ENCODE data around the gene DDX28. TPM values are rescaled to one million over a fixed set of nuclear protein-coding genes. Genes with fewer than 3 reads are reported as not detected.

Gene DDX28
- total and polyA plus RNA-seq, 2 of the 4 experiments (the other 2 are of a cell fraction) = 9.2 to 10.0 TPM

DNA sequence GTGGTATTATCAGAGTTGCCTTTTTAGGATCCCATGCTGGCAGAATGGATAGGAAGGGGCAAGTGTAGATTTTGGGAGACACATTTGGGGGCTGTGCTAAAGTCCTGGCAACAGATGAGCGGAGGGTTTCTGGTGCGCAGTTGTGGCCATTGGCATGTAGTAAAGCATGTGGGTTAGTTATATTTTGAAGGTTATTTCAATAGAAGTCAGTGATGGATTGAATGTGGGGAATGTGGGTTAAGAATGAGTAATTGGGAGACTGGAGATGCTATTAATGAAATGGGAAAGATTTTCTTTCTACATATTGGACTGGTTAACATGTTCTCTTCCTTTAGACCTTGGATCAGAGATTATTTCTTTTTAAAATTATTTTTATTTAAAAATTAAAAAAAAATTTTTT is 10.1 kb upstream of the DDX28 start:
- Histone ChIP-seq H3K9me3 (ENCODE audit: control insufficient read depth, insufficient read depth, low read length) (no peaks in the 10 kb centered on the region), H3K18ac (ENCODE audit: low read depth, low read length) (no peak overlapping the region), H4K8ac (ENCODE audit: low read depth in 2 of 2, low read length in 2 of 2) (no peak overlapping the region), H2BK20ac (ENCODE audit: low read depth, low read length) (no peak overlapping the region), H3K36me3 (ENCODE audit: control insufficient read depth, insufficient read depth, low read length) (peaks cover 9% of the 10 kb centered on the region), H2BK15ac (ENCODE audit: low read depth, low read length) (no peak overlapping the region), H2BK120ac (ENCODE audit: low read depth, low read length) (no peak overlapping the region), H3K4me3 (ENCODE audit: insufficient read depth, low read depth, low read length) (no peak overlapping the region), H3K9ac (ENCODE audit: low read depth, low read length) (no peak overlapping the region), H3K23ac (ENCODE audit: low read depth, low read length) (no peak overlapping the region), H2AK9ac (replicated peaks; ENCODE audit: low read depth, low read length, poor library complexity) (no peak overlapping the region), H4K5ac (ENCODE audit: low read depth, low read length) (no peak overlapping the region), H3K79me1 (ENCODE audit: low read depth in 1 of 2, low read length in 2 of 2) (peaks cover 8 to 18% of the 10 kb centered on the region in 2 experiments; a peak in 3 of 4 replicates), H3K56ac (ENCODE audit: extremely low read depth, insufficient read depth, low read length) (no peak overlapping the region), H3K27ac (ENCODE audit: insufficient read depth, low read length) (no peak overlapping the region), H2AFZ (replicated peaks; ENCODE audit: low read length, poor library complexity) (no peak overlapping the region), H2AK5ac (ENCODE audit: low read depth, low read length) (no peak overlapping the region), H3K27me3 (ENCODE audit: control insufficient read depth, insufficient read depth, low read length) (no peaks in the 10 kb centered on the region), H4K20me1 (ENCODE audit: insufficient read depth, low read length) (no peaks in the 10 kb centered on the region), H3K4ac (ENCODE audit: low read depth, low read length) (no peak overlapping the region), H4K91ac (ENCODE audit: insufficient read depth, low read depth, low read length) (no peak overlapping the region), H3K14ac (replicated peaks; ENCODE audit: low read depth, low read length) (no peak overlapping the region), H2BK5ac (ENCODE audit: low read depth, low read length, poor library complexity, severe bottlenecking) (no peak overlapping the region), H3K4me2 (ENCODE audit: low read depth, low read length) (no peak overlapping the region), H3K4me1 (ENCODE audit: control insufficient read depth, insufficient read depth, low read length) (no peaks in the 10 kb centered on the region), H3K9me1 (ENCODE audit: insufficient read depth, low read length) (peaks cover 5% of the 10 kb centered on the region; the same call in 1 of the 2 replicates)
- DNase-seq (no peak), ATAC-seq (ENCODE audit: low read depth) (no peak)
- POLR2A ChIA-PET (ENCODE audit: unreplicated experiment) = no interaction called here
- TF ChIP-seq CEBPB (IDR thresholded peaks at IDR 0.05; ENCODE audit: low read depth, low read length) = no peak
- TF ChIP-seq MAZ (IDR thresholded peaks at IDR 0.05; ENCODE audit: borderline replicate concordance, low read depth, low read length) = no peak
- no peak for TF ChIP-seq SMC3 (IDR thresholded peaks at IDR 0.05; ENCODE audit: low read depth, low read length)
- no peak for TF ChIP-seq CHD1 (IDR thresholded peaks at IDR 0.05; ENCODE audit: low read depth, low read length)
- TF ChIP-seq, protein P1, sequence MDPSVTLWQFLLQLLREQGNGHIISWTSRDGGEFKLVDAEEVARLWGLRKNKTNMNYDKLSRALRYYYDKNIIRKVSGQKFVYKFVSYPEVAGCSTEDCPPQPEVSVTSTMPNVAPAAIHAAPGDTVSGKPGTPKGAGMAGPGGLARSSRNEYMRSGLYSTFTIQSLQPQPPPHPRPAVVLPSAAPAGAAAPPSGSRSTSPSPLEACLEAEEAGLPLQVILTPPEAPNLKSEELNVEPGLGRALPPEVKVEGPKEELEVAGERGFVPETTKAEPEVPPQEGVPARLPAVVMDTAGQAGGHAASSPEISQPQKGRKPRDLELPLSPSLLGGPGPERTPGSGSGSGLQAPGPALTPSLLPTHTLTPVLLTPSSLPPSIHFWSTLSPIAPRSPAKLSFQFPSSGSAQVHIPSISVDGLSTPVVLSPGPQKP (IDR thresholded peaks at IDR 0.05; ENCODE audit: borderline replicate concordance, low read depth, low read length) = no peak
- TF ChIP-seq MXI1 (IDR thresholded peaks at IDR 0.05; ENCODE audit: borderline replicate concordance, low read depth, low read length) = no peak
- no peak for TF ChIP-seq MAFK (IDR thresholded peaks at IDR 0.05; ENCODE audit: low read depth, low read length)
- TF ChIP-seq RAD21 (IDR thresholded peaks at IDR 0.05; ENCODE audit: low read length) = no peak
- TF ChIP-seq POLR2A (IDR thresholded peaks at IDR 0.05; ENCODE audit: low read depth, low read length) = no peak
- no peak for TF ChIP-seq NFE2L2 (IDR thresholded peaks at IDR 0.05; ENCODE audit: low read depth, low read length)
- TF ChIP-seq, protein P2, sequence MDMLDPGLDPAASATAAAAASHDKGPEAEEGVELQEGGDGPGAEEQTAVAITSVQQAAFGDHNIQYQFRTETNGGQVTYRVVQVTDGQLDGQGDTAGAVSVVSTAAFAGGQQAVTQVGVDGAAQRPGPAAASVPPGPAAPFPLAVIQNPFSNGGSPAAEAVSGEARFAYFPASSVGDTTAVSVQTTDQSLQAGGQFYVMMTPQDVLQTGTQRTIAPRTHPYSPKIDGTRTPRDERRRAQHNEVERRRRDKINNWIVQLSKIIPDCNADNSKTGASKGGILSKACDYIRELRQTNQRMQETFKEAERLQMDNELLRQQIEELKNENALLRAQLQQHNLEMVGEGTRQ (IDR thresholded peaks at IDR 0.05; ENCODE audit: low read depth, low read length) = no peak
- TF ChIP-seq, protein P3, sequence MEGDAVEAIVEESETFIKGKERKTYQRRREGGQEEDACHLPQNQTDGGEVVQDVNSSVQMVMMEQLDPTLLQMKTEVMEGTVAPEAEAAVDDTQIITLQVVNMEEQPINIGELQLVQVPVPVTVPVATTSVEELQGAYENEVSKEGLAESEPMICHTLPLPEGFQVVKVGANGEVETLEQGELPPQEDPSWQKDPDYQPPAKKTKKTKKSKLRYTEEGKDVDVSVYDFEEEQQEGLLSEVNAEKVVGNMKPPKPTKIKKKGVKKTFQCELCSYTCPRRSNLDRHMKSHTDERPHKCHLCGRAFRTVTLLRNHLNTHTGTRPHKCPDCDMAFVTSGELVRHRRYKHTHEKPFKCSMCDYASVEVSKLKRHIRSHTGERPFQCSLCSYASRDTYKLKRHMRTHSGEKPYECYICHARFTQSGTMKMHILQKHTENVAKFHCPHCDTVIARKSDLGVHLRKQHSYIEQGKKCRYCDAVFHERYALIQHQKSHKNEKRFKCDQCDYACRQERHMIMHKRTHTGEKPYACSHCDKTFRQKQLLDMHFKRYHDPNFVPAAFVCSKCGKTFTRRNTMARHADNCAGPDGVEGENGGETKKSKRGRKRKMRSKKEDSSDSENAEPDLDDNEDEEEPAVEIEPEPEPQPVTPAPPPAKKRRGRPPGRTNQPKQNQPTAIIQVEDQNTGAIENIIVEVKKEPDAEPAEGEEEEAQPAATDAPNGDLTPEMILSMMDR (conservative IDR thresholded peaks at IDR 0.05; ENCODE audit: low read depth, low read length) = no peak
- no peak for TF ChIP-seq FOS (IDR thresholded peaks at IDR 0.05; ENCODE audit: low read depth, low read length)
- TF ChIP-seq BHLHE40 (IDR thresholded peaks at IDR 0.05; ENCODE audit: low read depth, low read length) = no peak
- no peak for TF ChIP-seq RCOR1 (IDR thresholded peaks at IDR 0.05; ENCODE audit: insufficient replicate concordance, low read length)
- TF ChIP-seq RFX5 (IDR thresholded peaks at IDR 0.05; ENCODE audit: low read depth, low read length) = no peak
- no TSS peak for BruUV-seq (replicated peaks)
- CTCF ChIA-PET = no interaction called here
- intact Hi-C loops (cut with micrococcal nuclease) = loop anchor here (10.0 kb wide), 1 partner anchor 358 kb away; no protein-coding TSS in a partner anchor
- dilution Hi-C loops (cut with HindIII; ENCODE audit: low sequenced_read_pairs, unreplicated experiment) = no loop called here
- WGBS, 2 experiments (ENCODE audit: extremely low coverage in 2 of 2, insufficient read length in 1 of 2) = 100% methylated on average over 2 of the region's 2 CpGs; no CpG with 5 or more reads in 1 of the 2 experiments
- in situ Hi-C loops (cut with MboI; ENCODE audit: low sequenced_read_pairs) = no loop called here
